Lung (tissue), 12 donors: ENCODE measurements around the gene MYO9A. TPM values are rescaled to one million over a fixed set of nuclear protein-coding genes. Genes with fewer than 3 reads are reported as not detected.

Experiments
- ATAC-seq: fragments of 200-7000 bp; cut with Tn5 transposase; one replicate; pipeline ENCODE4 v1.9.1; 2020; ENCODE audit warnings: moderate number of reproducible peaks; ENCODE audit not compliant: insufficient read depth, low FRiP score
- DNase-seq, 3 donors: peaks; one replicate each; pipeline ENCODE4 v3.0.0-alpha.2; 2013 to 2017
- H3K27ac ChIP-seq, 2 donors: one replicate each; pipeline ENCODE4 v1.5.1; 2013; ENCODE audit warnings: mild to moderate bottlenecking in 2 of 2, moderate library complexity in 2 of 2, control low read depth in 1 of 2, inconsistent platforms in 1 of 2, low read depth in 1 of 2, low read length in 1 of 2
- H3K27me3 ChIP-seq, 3 donors: one replicate each; pipeline ENCODE4 v1.5.1; 2013; ENCODE audit warnings: low read length in 2 of 3; ENCODE audit not compliant: control insufficient read depth in 3 of 3, insufficient read depth in 3 of 3
- H3K36me3 ChIP-seq, 4 donors: one replicate each; pipeline ENCODE4 v1.5.1; 2013; ENCODE audit warnings: low read length in 4 of 4, mild to moderate bottlenecking in 1 of 4, moderate library complexity in 1 of 4; ENCODE audit not compliant: control insufficient read depth in 4 of 4, insufficient read depth in 4 of 4
- H3K4me1 ChIP-seq, 5 donors: one replicate each; pipeline ENCODE4 v1.5.1; 2013; ENCODE audit warnings: low read length in 5 of 5, mild to moderate bottlenecking in 2 of 5, moderate library complexity in 1 of 5; ENCODE audit not compliant: control insufficient read depth in 5 of 5, insufficient read depth in 5 of 5
- H3K4me3 ChIP-seq: one replicate; pipeline ENCODE4 v1.5.1; 2013; ENCODE audit warnings: mild to moderate bottlenecking, control low read depth, moderate library complexity
- H3K9ac ChIP-seq, 2 donors: one replicate each; pipeline ENCODE4 v1.5.1; 2013; ENCODE audit warnings: low read length in 2 of 2, control low read depth in 1 of 2; ENCODE audit not compliant: insufficient read depth in 1 of 2
- H3K9me3 ChIP-seq, 4 donors: one replicate each; pipeline ENCODE4 v1.5.1; 2013; ENCODE audit warnings: low read length in 3 of 4, mild to moderate bottlenecking in 1 of 4, moderate library complexity in 1 of 4; ENCODE audit not compliant: control insufficient read depth in 4 of 4, insufficient read depth in 3 of 4
- CTCF ChIP-seq: IDR thresholded peaks from 2 replicates; pipeline ENCODE4 v1.5.1; 2012; ENCODE audit warnings: mild to moderate bottlenecking; ENCODE audit errors: control extremely low read depth, extremely low read depth
- WGBS, 2 donors: extraction: QIAGEN DNeasy Blood & Tissue Kit; methylation state at CpG; one replicate each; pipeline ENCODE4 v1.1.7; 2013; 5-methylcytosine and 5-hydroxymethylcytosine counted together
- polyA plus RNA-seq, 2 donors: library from polyadenylated mRNA; stranded (reverse); fragments of 200-250 nt; gene quantifications; one replicate each; pipeline ENCODE4 v1.2.1, GENCODE V29; 2013
- total RNA-seq, 2 donors: library from RNA; depleted of rRNA in 1 of 2; stranded (reverse); fragments of >200 nt in 1 of 2; gene quantifications; one replicate each; pipeline ENCODE4 v1.2.1, GENCODE V29; 2014 to 2021
- donor health status: control.
- donor health status: control.
- donor health status: Bipolar disorder and iron deficiency.
- donor health status: healthy.
- donor health status: DM: yes; HTN: yes; CAD: no.

The MYO9A gene
- total and polyA plus RNA-seq, 4 donors, result 4.5 to 173 (median 34.4) TPM

GRCh38 chr15:71916834-71917233 is 201.1 kb downstream of the MYO9A start:
- WGBS, 2 donors, result 76 to 81% methylated on average over 3 of the region's 3 CpGs
- no peak overlapping the region for H3K4me3 ChIP-seq
- H3K27ac ChIP-seq, result no peak overlapping the region
- H3K36me3 ChIP-seq, result peaks cover 0 to 18% (median 11%) of the 10 kb centered on the region in 4 donors
- no peak for TF ChIP-seq CTCF
- ATAC-seq (no peak), DNase-seq (peak in 2 of 3 donors; percentile 3 to 36)
- H3K4me1 ChIP-seq, result peaks cover 0 to 3% (median 0%) of the 10 kb centered on the region in 5 donors
- no peaks in the 10 kb centered on the region for H3K27me3 ChIP-seq
- no peak overlapping the region for H3K9ac ChIP-seq
- H3K9me3 ChIP-seq, result peaks cover 0 to 2% (median 1%) of the 10 kb centered on the region in 4 donors

GRCh38 chr15:71914092-71914491 is 203.9 kb downstream of the MYO9A start:
- ATAC-seq, result no peak
- H3K4me3 ChIP-seq, result no peak overlapping the region
- peaks cover 0 to 3% (median 0%) of the 10 kb centered on the region in 5 donors for H3K4me1 ChIP-seq
- H3K9me3 ChIP-seq, result peaks cover 0 to 2% (median 1%) of the 10 kb centered on the region in 4 donors
- H3K27me3 ChIP-seq, result no peaks in the 10 kb centered on the region
- no peak overlapping the region for H3K9ac ChIP-seq
- H3K27ac ChIP-seq, result no peak overlapping the region
- H3K36me3 ChIP-seq, result peaks cover 0 to 26% (median 14%) of the 10 kb centered on the region in 4 donors
- WGBS, 2 donors, result 94 to 97% methylated on average over 3 of the region's 3 CpGs
- no peak for TF ChIP-seq CTCF
- no peak for DNase-seq

GRCh38 chr15:71899674-71900073 is 218.3 kb downstream of the MYO9A start:
- no peak for DNase-seq
- ATAC-seq, result no peak
- Histone ChIP-seq H3K9me3 (no peaks in the 10 kb centered on the region), H3K36me3 (peaks cover 9 to 39% (median 26%) of the 10 kb centered on the region in 4 donors), H3K4me1 (no peaks in the 10 kb centered on the region), H3K27ac (no peak overlapping the region), H3K4me3 (no peak overlapping the region), H3K27me3 (no peaks in the 10 kb centered on the region), H3K9ac (no peak overlapping the region)
- no peak for TF ChIP-seq CTCF
- 96 to 98% methylated on average over 5 of the region's 5 CpGs for WGBS, 2 donors

GRCh38 chr15:71893691-71894090 is 224.3 kb downstream of the MYO9A start:
- TF ChIP-seq CTCF, result no peak
- no peaks in the 10 kb centered on the region for H3K9me3 ChIP-seq
- H3K27ac ChIP-seq, result no peak overlapping the region
- DNase-seq (no peak), ATAC-seq (no peak)
- peaks cover 0 to 3% (median 0%) of the 10 kb centered on the region in 5 donors for H3K4me1 ChIP-seq
- H3K36me3 ChIP-seq, result peaks cover 9 to 32% (median 18%) of the 10 kb centered on the region in 4 donors
- no peak overlapping the region for H3K4me3 ChIP-seq
- no peak overlapping the region for H3K9ac ChIP-seq
- WGBS, 2 donors, result 95 to 97% methylated on average over 1 of the region's 1 CpG
- H3K27me3 ChIP-seq, result no peaks in the 10 kb centered on the region
